ENCODE measurements around the gene KIAA1328.
A peak's percentile ranks its signal among the peaks of the same experiment; 100 is the strongest.
"Not testable (repeated sequence)": the region's sequence is repeated elsewhere in the genome, so short reads cannot be mapped to it uniquely, and the experiment has no call there.

KIAA1328 gene

GRCh38 chr18:36888778-36889177 is 59.9 kb downstream of the KIAA1328 start:
- no peak for DNase-seq

GRCh38 chr18:36889321-36889720 is 60.4 kb downstream of the KIAA1328 start:
- no peak for DNase-seq

GRCh38 chr18:36889742-36890141 is 60.8 kb downstream of the KIAA1328 start:
- no peak for DNase-seq

- DNase-seq, result no peak
Observed at GRCh38 chr18:36890598-36890997, 61.7 kb downstream of the KIAA1328 start.

GRCh38 chr18:36893227-36893626 is 64.3 kb downstream of the KIAA1328 start:
- DNase-seq, result no peak

GRCh38 chr18:36895606-36896005 is 66.7 kb downstream of the KIAA1328 start:
- DNase-seq, result no peak

- DNase-seq, result no peak
Observed at GRCh38 chr18:36897253-36897652, 68.3 kb downstream of the KIAA1328 start.

- DNase-seq, result peak; percentile 2
Observed at GRCh38 chr18:36899289-36899688, 70.4 kb downstream of the KIAA1328 start.

- DNase-seq, result no peak
Observed at GRCh38 chr18:36900466-36900865, 71.5 kb downstream of the KIAA1328 start.

- DNase-seq, result no peak
Observed at GRCh38 chr18:36901277-36901701, 72.4 kb downstream of the KIAA1328 start.

GRCh38 chr18:36903215-36903928 is 74.4 kb downstream of the KIAA1328 start:
- no peak for DNase-seq

GRCh38 chr18:36905571-36905970 is 76.6 kb downstream of the KIAA1328 start:
- no peak for DNase-seq

- not testable (repeated sequence) for DNase-seq
Observed at GRCh38 chr18:36909282-36909681, 80.4 kb downstream of the KIAA1328 start.

GRCh38 chr18:36912887-36913286 is 84.0 kb downstream of the KIAA1328 start:
- no peak for DNase-seq

- no peak for DNase-seq
Observed at GRCh38 chr18:36917907-36918306, 89.0 kb downstream of the KIAA1328 start.

GRCh38 chr18:36929601-36930000 is 100.7 kb downstream of the KIAA1328 start:
- no peak for DNase-seq

GRCh38 chr18:36931106-36931505 is 102.2 kb downstream of the KIAA1328 start:
- DNase-seq, result no peak

- DNase-seq, result no peak
Observed at GRCh38 chr18:36933552-36933951, 104.6 kb downstream of the KIAA1328 start.

- no peak for DNase-seq
Observed at GRCh38 chr18:36934884-36935283, 106.0 kb downstream of the KIAA1328 start.

- peak; percentile 7 for DNase-seq
Observed at GRCh38 chr18:36942264-36942663, 113.3 kb downstream of the KIAA1328 start.

GRCh38 chr18:36947820-36948348 is 119.0 kb downstream of the KIAA1328 start:
- no peak for DNase-seq

- DNase-seq, result no peak
Observed at GRCh38 chr18:36950282-36950681, 121.4 kb downstream of the KIAA1328 start.

- DNase-seq, result no peak
Observed at GRCh38 chr18:36950960-36951359, 122.0 kb downstream of the KIAA1328 start.

GRCh38 chr18:36953047-36953446 is 124.1 kb downstream of the KIAA1328 start:
- DNase-seq, result no peak

- DNase-seq, result no peak
Observed at GRCh38 chr18:36960038-36960437, 131.1 kb downstream of the KIAA1328 start.

All from GDM1 (cell line).